Left cardiac atrium (tissue), 4 donors: Measurements from ENCODE around the gene ARMH3. TPM values are rescaled to one million over a fixed set of nuclear protein-coding genes. Genes with fewer than 3 reads are reported as not detected.

Experiments used
- ATAC-seq, 2 donors: fragments of 200-7000 bp; cut with Tn5 transposase; one replicate each; pipeline ENCODE4 v1.9.1; 2020; ENCODE audit warnings: mild to moderate bottlenecking in 2 of 2, moderate library complexity in 2 of 2
- DNase-seq: peaks from one replicate; pipeline ENCODE4 v3.0.0-alpha.2; 2020
- intact Hi-C, 2 donors: fragments of 100-400 bp; cut with DNase I; formaldehyde crosslinking; loops; one replicate each; pipeline versions ENCODE4 v1.14.1 to v1.15.1; 2022 to 2023
- long read RNA-seq: library from polyadenylated mRNA; unstranded; transcript quantifications from one replicate; pipeline ENCODE4 v2.0.0, GENCODE V29; 2021
- total RNA-seq, 2 donors: library from RNA; stranded (reverse); fragmentation: NEBNext Ultra II Directional; extraction: Animal tissue kit (Norgen Biotek cat#: 25700); gene quantifications; one replicate each; pipeline ENCODE4 v1.2.1, GENCODE V29; 2021
- donor health status: DM: no; HTN: yes; CAD: no.
- donor health status: DM: no; HTN: yes; CAD: no; lungs with severe emphysema.
- donor health status: DM: yes; HTN: yes; CAD: no.
- donor health status: Dilated cardiomyopathy.

ARMH3 gene
- total RNA-seq: 10 to 100 TPM; 28.8 to 33.7 TPM
- long read RNA-seq, full-length matches to known transcripts: 3 of 47 reads
- long read RNA-seq, partial matches to known transcripts: 29 of 47 reads
- long read RNA-seq, other reads (novel, unspliced or antisense): 15 of 47 reads

GRCh38 chr10:102055647-102056419 lies at the start of gene ARMH3:
TSS of gene ARMH3 (minus strand) at chr10:102056173. CDS start at chr10:102040114, 16,059 bp downstream.
- ATAC-seq (peak; percentile 98 to 99), DNase-seq (peak; percentile 95)
- intact Hi-C loops: no loop called here

- intact Hi-C loops: no loop called here
- ATAC-seq (no peak), DNase-seq (no peak)
These were observed 46.4 kb upstream of the ARMH3 start for GRCh38 chr10:102102421-102102820.

- DNase-seq (no peak), ATAC-seq (no peak)
- intact Hi-C loops: no loop called here
These were observed 45.2 kb upstream of the ARMH3 start for GRCh38 chr10:102101152-102101551.

GRCh38 chr10:102096449-102096848 lies 40.5 kb upstream of the ARMH3 start:
- no peak for ATAC-seq
- intact Hi-C loops: no loop called here
- DNase-seq: no peak

- intact Hi-C loops: no loop called here
- peak in 1 of 2 donors; percentile 55 for ATAC-seq
These were observed 34.8 kb upstream of the ARMH3 start for GRCh38 chr10:102090772-102091171.

GRCh38 chr10:102086196-102086595 lies 30.2 kb upstream of the ARMH3 start:
- no peak for ATAC-seq
- DNase-seq: no peak
- intact Hi-C loops: no loop called here

More at GRCh38 chr10:102090772-102091171, 34.8 kb upstream of the ARMH3 start:
- DNase-seq: no peak

- DNase-seq: no peak
- ATAC-seq: no peak
- intact Hi-C loops: no loop called here
These were observed 29.4 kb upstream of the ARMH3 start for GRCh38 chr10:102085336-102085735.

- intact Hi-C loops: no loop called here
- DNase-seq (no peak), ATAC-seq (no peak)
These were observed 27.6 kb upstream of the ARMH3 start for GRCh38 chr10:102083541-102083940.

- DNase-seq (peak; percentile 82), ATAC-seq (peak; percentile 86 to 88)
- intact Hi-C loops: loop anchor here in 1 of 2 donors (5.0 kb wide), 2 partner anchors 44 to 236 kb away; no protein-coding TSS in a partner anchor
These were observed 16.9 kb upstream of the ARMH3 start for GRCh38 chr10:102072673-102073527.

- ATAC-seq (no peak), DNase-seq (no peak)
- intact Hi-C loops: loop anchor here in 1 of 2 donors (10.0 kb wide), 1 partner anchor 464 kb away; no protein-coding TSS in a partner anchor
These were observed 13.1 kb upstream of the ARMH3 start for GRCh38 chr10:102069071-102069470.

GRCh38 chr10:102068216-102068615 lies 12.2 kb upstream of the ARMH3 start:
- intact Hi-C loops: loop anchor here in 1 of 2 donors (10.0 kb wide), 1 partner anchor 463 kb away; no protein-coding TSS in a partner anchor
- peak; percentile 50 for DNase-seq
- no peak for ATAC-seq

- intact Hi-C loops: loop anchor here in 1 of 2 donors (10.0 kb wide), 1 partner anchor 463 kb away; no protein-coding TSS in a partner anchor
- DNase-seq (no peak), ATAC-seq (no peak)
These were observed 11.3 kb upstream of the ARMH3 start for GRCh38 chr10:102067091-102067916.

GRCh38 chr10:102066399-102067088 lies 10.6 kb upstream of the ARMH3 start:
- intact Hi-C loops: loop anchor here in 1 of 2 donors (10.0 kb wide), 1 partner anchor 462 kb away; no protein-coding TSS in a partner anchor
- DNase-seq: no peak
- no peak for ATAC-seq

GRCh38 chr10:102065561-102066398 lies 9.8 kb upstream of the ARMH3 start:
- peak; percentile 67 to 70 for ATAC-seq
- intact Hi-C loops: loop anchor here in 1 of 2 donors (10.0 kb wide), 1 partner anchor 461 kb away; no protein-coding TSS in a partner anchor
- peak; percentile 47 for DNase-seq

- DNase-seq (peak; percentile 95), ATAC-seq (peak; percentile 98)
- intact Hi-C loops: loop anchor here in 1 of 2 donors (10.0 kb wide), 1 partner anchor 460 kb away; no protein-coding TSS in a partner anchor
These were observed 9.0 kb upstream of the ARMH3 start, which contains the start of gene HPS6 for GRCh38 chr10:102064868-102065560. TSS of gene HPS6 (plus strand) at chr10:102065349. CDS start at chr10:102065475, 126 bp downstream.

- ATAC-seq (no peak), DNase-seq (no peak)
- intact Hi-C loops: loop anchor here in 1 of 2 donors (10.0 kb wide), 1 partner anchor 460 kb away; no protein-coding TSS in a partner anchor
These were observed 8.5 kb upstream of the ARMH3 start for GRCh38 chr10:102064503-102064867.
